Stimulated activated CD8-positive, alpha-beta memory T cell treated with anti-CD3 and anti-CD28 coated beads, Interleukin-15, amount 100 ng/mL, for 1 hour (primary cell): ENCODE data around the gene SVOPL.
"Not testable (repeated sequence)": the region's sequence is repeated elsewhere in the genome, so short reads cannot be mapped to it uniquely, and the experiment has no call there.

Experiments
- DNase-seq: peaks from one replicate; pipeline ENCODE4 v3.0.0-alpha.2; 2020; ENCODE audit warnings: low read depth

Gene SVOPL

GRCh38 chr7:138699661-138700060 lies 1.5 kb downstream of the SVOPL start:
- no peak for DNase-seq

GRCh38 chr7:138698281-138698680 lies 2.9 kb downstream of the SVOPL start:
- DNase-seq: no peak

GRCh38 chr7:138697535-138698182 lies 3.5 kb downstream of the SVOPL start:
- DNase-seq: no peak

GRCh38 chr7:138695776-138696175 lies 5.4 kb downstream of the SVOPL start:
- DNase-seq: not testable (repeated sequence)

- no peak for DNase-seq
Observed at GRCh38 chr7:138695106-138695505, 6.1 kb downstream of the SVOPL start.

GRCh38 chr7:138691178-138691577 lies 10.0 kb downstream of the SVOPL start:
- no peak for DNase-seq

GRCh38 chr7:138690495-138690894 lies 10.7 kb downstream of the SVOPL start:
- DNase-seq: no peak

GRCh38 chr7:138688037-138688436 lies 13.1 kb downstream of the SVOPL start:
- not testable (repeated sequence) for DNase-seq

GRCh38 chr7:138684340-138684739 lies 16.8 kb downstream of the SVOPL start:
- no peak for DNase-seq

- DNase-seq: no peak
Observed at GRCh38 chr7:138679793-138680192, 21.4 kb downstream of the SVOPL start.

GRCh38 chr7:138670594-138670993 lies 30.6 kb downstream of the SVOPL start:
- DNase-seq: no peak

- DNase-seq: no peak
Observed at GRCh38 chr7:138669364-138669763, 31.8 kb downstream of the SVOPL start.

GRCh38 chr7:138668946-138669345 lies 32.2 kb downstream of the SVOPL start:
- DNase-seq: no peak

GRCh38 chr7:138668229-138668596 lies 32.9 kb downstream of the SVOPL start:
- DNase-seq: no peak

GRCh38 chr7:138667535-138668228 lies 33.5 kb downstream of the SVOPL start:
- no peak for DNase-seq

- no peak for DNase-seq
Observed at GRCh38 chr7:138666385-138666784, 34.8 kb downstream of the SVOPL start.

GRCh38 chr7:138665669-138666140 lies 35.5 kb downstream of the SVOPL start:
- no peak for DNase-seq

- DNase-seq: no peak
Observed at GRCh38 chr7:138665249-138665648, 35.9 kb downstream of the SVOPL start.

GRCh38 chr7:138663725-138664710 lies 37.1 kb downstream of the SVOPL start:
- DNase-seq: no peak

GRCh38 chr7:138662991-138663320 lies 38.2 kb downstream of the SVOPL start:
- DNase-seq: no peak

GRCh38 chr7:138662076-138662990 lies 38.8 kb downstream of the SVOPL start:
- DNase-seq: no peak
